Ovary (tissue), 9 donors: Measurements from ENCODE around the gene LEMD3. TPM values are rescaled to one million over a fixed set of nuclear protein-coding genes. Genes with fewer than 3 reads are reported as not detected.

ENCODE experiments used
- DNase-seq, 5 donors: peaks; one replicate each; pipeline ENCODE4 v3.0.0-alpha.2; 2019 to 2020
- H3K27ac ChIP-seq, 2 donors: fragments of 200-600 bp; one replicate each; pipeline versions ENCODE4 v1.5.1 to v1.8.0; 2019 to 2022
- H3K27me3 ChIP-seq: fragments of 200-600 bp; one replicate; pipeline ENCODE4 v1.8.0; 2022
- H3K36me3 ChIP-seq: fragments of 200-600 bp; sonication (generic); one replicate; pipeline ENCODE4 v1.5.1; 2019
- H3K4me1 ChIP-seq: one replicate; pipeline ENCODE4 v1.8.1; 2013; ENCODE audit warnings: mild to moderate bottlenecking, moderate library complexity; ENCODE audit not compliant: insufficient read depth
- H3K4me3 ChIP-seq: fragments of 200-600 bp; sonication (generic); one replicate; pipeline ENCODE4 v1.5.1; 2017
- H3K9me3 ChIP-seq, 2 donors: fragments of 200-600 bp in 1 of 2; sonication (generic) in 1 of 2; one replicate each; pipeline versions ENCODE4 v1.5.1 to v1.8.1; 2013 to 2019; ENCODE audit warnings: mild to moderate bottlenecking in 1 of 2, moderate library complexity in 1 of 2
- CTCF ChIP-seq, 3 donors: fragments of 450-650 bp in 2 of 3; fragments of 200-600 bp in 1 of 3; IDR thresholded peaks; one replicate each; pipeline versions ENCODE4 v1.5.1 to v1.8.0; 2016 to 2022; ENCODE audit warnings: antibody characterized with exemption in 3 of 3, mild to moderate bottlenecking in 1 of 3
- EP300 ChIP-seq: sonication (generic); formaldehyde crosslinking; IDR thresholded peaks from one replicate; pipeline ENCODE4 v1.6.1; 2017; ENCODE audit warnings: antibody characterized with exemption
- POLR2A ChIP-seq: fragments of 450-650 bp; IDR thresholded peaks from one replicate; pipeline ENCODE4 v1.6.1; 2017; ENCODE audit warnings: antibody characterized with exemption, mild to moderate bottlenecking, moderate library complexity
- WGBS, 3 donors: extraction: QIAGEN DNeasy Blood & Tissue Kit in 1 of 3; methylation state at CpG; one replicate each; pipeline versions ENCODE4 v1.1.5 to v1.1.7; 2013 to 2017; 5-methylcytosine and 5-hydroxymethylcytosine counted together
- intact Hi-C, 4 donors: fragments of 100-400 bp; cut with DNase I; formaldehyde crosslinking; loops; one replicate each; pipeline versions ENCODE4 v1.11.0 to v1.15.1; 2022 to 2023
- polyA plus RNA-seq, 2 donors: library from polyadenylated mRNA; stranded (reverse); fragments of 200-250 nt in 1 of 2; fragments of 350-450 nt in 1 of 2; fragmentation: Illumina TruSeq in 1 of 2; extraction: RNeasy Lipid Tissue Mini Kit (QIAGEN cat#74804) in 1 of 2; gene quantifications; one replicate each; pipeline ENCODE4 v1.2.3, GENCODE V29; 2013 to 2014
- total RNA-seq, 7 donors: library from RNA; depleted of rRNA in 2 of 7; stranded (reverse); fragments of >200 nt in 2 of 7; fragmentation: NEBNext Ultra II Directional in 3 of 7; extraction: Animal tissue kit (Norgen Biotek cat#: 25700) in 3 of 7; gene quantifications; one replicate each; pipeline versions ENCODE4 v1.1.0 to v1.2.4, GENCODE V29; 2016 to 2023
- donor health status: DM: no; HTN: no; CAD: no; lungs with moderate emphysema.
- donor health status: DM: no; HTN: no; CAD: no.
- donor health status: Bipolar disorder and iron deficiency.
- donor health status: DM: yes; HTN: yes; CAD: no.
- donor health status: DM: no; HTN: no; CAD: no.
- donor health status: DM: yes; HTN: yes; CAD: no.

LEMD3 gene
- total and polyA plus RNA-seq, 9 donors, result 11.4 to 34.8 (median 28.3) TPM

- Histone ChIP-seq H3K4me1 (no peaks in the 10 kb centered on the region), H3K27me3 (no peaks in the 10 kb centered on the region), H3K36me3 (no peaks in the 10 kb centered on the region), H3K4me3 (no peak overlapping the region), H3K9me3 (peaks cover 0 to 7% of the 10 kb centered on the region in 2 donors), H3K27ac (no peak overlapping the region)
- WGBS, 3 donors, result 48 to 69% (median 61%) methylated on average over 5 of the region's 5 CpGs
- intact Hi-C loops, result no loop called here
- TF ChIP-seq EP300, result no peak
- no peak for TF ChIP-seq POLR2A
- TF ChIP-seq CTCF (IDR thresholded peaks at IDR 0.05), result no peak
- DNase-seq, result no peak
These were observed 46.7 kb upstream of the LEMD3 start for GRCh38 chr12:65122703-65123102.

- intact Hi-C loops, result no loop called here
- no peak overlapping the region for H3K27ac ChIP-seq
- DNase-seq, result no peak
- H3K9me3 ChIP-seq, result peaks cover 0 to 7% of the 10 kb centered on the region in 2 donors
- H3K4me1 ChIP-seq, result no peaks in the 10 kb centered on the region
- 8 to 12% (median 10%) methylated on average over 8 of the region's 8 CpGs for WGBS, 3 donors
- H3K4me3 ChIP-seq, result no peak overlapping the region
- no peaks in the 10 kb centered on the region for H3K36me3 ChIP-seq
- TF ChIP-seq CTCF (IDR thresholded peaks at IDR 0.05), result no peak
- TF ChIP-seq POLR2A, result no peak
- TF ChIP-seq EP300, result no peak
- no peaks in the 10 kb centered on the region for H3K27me3 ChIP-seq
These were observed 45.8 kb upstream of the LEMD3 start for GRCh38 chr12:65123435-65124063.

- Histone ChIP-seq H3K4me1 (no peaks in the 10 kb centered on the region), H3K9me3 (peaks cover 0 to 7% of the 10 kb centered on the region in 2 donors), H3K36me3 (no peaks in the 10 kb centered on the region), H3K27ac (no peak overlapping the region), H3K4me3 (no peak overlapping the region), H3K27me3 (no peaks in the 10 kb centered on the region)
- TF ChIP-seq POLR2A (no peak), CTCF (IDR thresholded peaks at IDR 0.05) (no peak), EP300 (no peak)
- no peak for DNase-seq
- intact Hi-C loops, result no loop called here
- WGBS, 3 donors, result 30 to 50% (median 45%) methylated on average over 1 of the region's 1 CpG
These were observed 44.1 kb upstream of the LEMD3 start for GRCh38 chr12:65125247-65125646.

- intact Hi-C loops, result no loop called here
- Histone ChIP-seq H3K27me3 (no peaks in the 10 kb centered on the region), H3K4me3 (no peak overlapping the region), H3K4me1 (no peaks in the 10 kb centered on the region), H3K9me3 (peaks cover 0 to 7% of the 10 kb centered on the region in 2 donors), H3K27ac (no peak overlapping the region), H3K36me3 (no peaks in the 10 kb centered on the region)
- 64 to 67% (median 67%) methylated on average over 2 of the region's 2 CpGs for WGBS, 3 donors
- TF ChIP-seq EP300 (no peak), CTCF (IDR thresholded peaks at IDR 0.05) (no peak), POLR2A (no peak)
- DNase-seq, result no peak
These were observed 43.4 kb upstream of the LEMD3 start for GRCh38 chr12:65125975-65126374.
